Skeletal muscle cell (primary cell): Measurements from ENCODE around the gene COL6A1.
"Not testable (repeated sequence)": the region's sequence is repeated elsewhere in the genome, so short reads cannot be mapped to it uniquely, and the experiment has no call there.

Experiments used
- DNase-seq: peaks from one replicate; pipeline ENCODE4 v3.0.0-alpha.2; 2010; ENCODE audit warnings: low read depth
- H3K4me3 ChIP-seq: 2 replicates; pipeline ENCODE4 v1.5.1; 2011; ENCODE audit warnings: low read depth, mild to moderate bottlenecking, control low read depth, low read length, moderate library complexity

COL6A1 gene

DNA sequence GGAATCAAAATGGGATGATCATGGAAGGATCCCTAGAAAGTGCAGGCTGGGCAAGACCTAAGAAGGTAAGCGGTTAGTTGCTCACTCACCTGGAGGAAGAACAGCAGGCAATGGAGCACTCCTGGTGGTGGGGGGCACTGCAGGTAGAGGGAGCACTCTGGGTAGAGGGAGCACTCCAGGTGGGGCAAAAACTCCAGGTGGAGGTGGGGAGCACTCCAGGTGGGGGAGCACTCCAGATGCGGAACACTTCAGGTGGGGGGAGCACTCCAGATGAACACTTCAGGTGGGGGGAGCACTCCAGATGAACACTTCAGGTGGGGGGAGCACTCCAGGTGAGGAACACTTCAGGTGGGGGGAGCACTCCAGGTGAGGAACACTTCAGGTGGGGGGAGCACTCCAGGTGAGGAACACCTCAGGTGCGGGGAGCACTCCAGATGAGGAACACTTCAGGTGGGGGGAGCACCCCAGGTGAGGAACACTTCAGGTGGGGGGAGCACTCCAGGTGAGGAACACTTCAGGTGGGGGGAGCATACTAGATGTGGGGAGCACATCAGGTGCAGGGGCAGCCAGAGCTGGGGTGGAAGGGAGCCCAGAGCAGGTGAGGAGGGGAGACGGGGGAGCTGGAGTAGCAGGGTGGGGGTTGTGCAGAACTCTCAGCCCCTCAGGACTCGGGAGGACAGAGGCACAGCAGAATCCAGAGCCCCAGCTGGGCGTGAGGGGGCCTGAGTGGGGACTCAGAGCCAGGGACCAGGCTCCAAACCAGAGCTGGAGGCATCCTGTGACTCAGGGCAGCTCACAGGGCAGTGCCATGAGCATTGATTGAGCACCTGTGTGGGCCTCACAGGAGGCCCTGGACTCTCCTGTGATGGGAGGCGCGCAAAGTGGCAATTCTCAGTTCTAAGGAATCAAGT lies 37.7 kb upstream of the COL6A1 start:
- H3K4me3 ChIP-seq, result no peak overlapping the region
- no peak for DNase-seq

DNA sequence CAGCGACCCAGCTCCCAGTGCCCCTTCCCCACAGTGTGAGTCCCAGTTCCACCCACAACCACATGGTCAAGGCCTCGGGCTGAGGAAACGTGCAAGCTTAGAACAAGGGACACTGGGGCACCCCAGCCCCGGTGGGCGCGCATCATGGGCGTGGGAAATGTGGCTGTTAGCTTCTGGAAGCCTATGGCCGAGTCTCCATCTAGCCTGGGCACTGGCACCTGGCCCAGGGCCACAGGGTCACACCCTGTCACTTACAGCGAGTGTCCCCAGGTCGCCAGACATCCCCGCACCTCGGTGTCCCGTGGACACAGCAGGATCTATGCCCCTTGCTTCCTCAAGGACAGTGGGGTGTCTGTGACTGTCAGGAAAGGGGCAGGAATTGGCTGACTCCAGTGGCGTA lies 37.0 kb upstream of the COL6A1 start:
- no peak overlapping the region for H3K4me3 ChIP-seq
- DNase-seq, result no peak

DNA sequence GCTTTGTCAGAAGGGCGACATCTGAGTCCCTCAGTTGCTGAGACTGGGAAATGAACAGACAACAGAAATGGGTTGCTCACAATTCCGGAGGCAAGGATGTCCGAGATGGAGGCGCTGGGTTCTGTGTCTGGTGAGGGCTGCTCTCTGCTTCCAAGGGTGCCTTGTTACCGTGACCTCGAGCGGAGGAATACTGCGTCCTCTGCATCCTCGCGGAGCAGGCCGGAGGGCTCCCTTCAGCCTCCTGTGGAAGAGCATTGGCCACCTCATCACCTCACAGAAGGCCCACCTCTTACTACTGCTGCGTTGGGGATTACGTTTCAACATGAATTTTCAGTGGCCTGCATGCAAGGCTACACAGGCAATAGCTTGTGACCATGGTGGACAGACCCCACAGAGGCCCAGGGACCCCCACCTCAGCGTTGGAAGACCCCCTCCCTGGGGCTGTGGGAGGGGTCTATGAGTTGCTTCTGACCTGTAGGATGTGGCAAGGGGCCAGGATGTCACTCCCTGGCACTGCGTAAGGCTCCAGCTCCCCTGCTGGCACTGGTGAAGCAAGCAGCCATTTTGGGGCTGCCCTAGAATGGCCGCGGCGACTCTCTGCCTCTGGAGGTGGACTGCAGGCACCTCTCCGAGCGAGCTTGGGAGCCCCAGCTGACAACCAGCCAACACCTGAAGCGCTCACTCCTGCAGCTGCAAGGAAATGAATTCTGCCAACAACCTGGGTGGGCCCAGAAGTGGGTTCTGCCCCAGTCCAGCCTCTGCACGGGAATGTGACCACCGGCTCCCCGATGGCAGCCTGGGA lies 36.3 kb upstream of the COL6A1 start:
- no peak for DNase-seq

DNA sequence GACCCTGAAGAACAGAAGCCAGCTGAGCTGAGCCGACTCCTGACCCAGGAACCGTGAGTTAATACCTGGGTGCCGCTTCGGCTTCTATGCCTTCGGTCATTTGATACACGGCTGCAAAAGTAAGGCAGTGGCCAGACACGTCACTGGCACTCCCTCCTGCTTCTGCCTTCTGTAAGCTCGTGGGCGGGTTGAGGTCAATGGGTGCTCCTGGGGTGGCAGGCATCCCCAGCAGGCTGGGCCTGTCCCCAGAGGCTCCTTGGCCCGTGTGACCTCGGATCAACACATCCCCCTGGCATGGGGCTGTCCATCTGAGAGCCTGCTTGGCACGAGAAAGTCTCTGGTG lies 35.7 kb upstream of the COL6A1 start:
- no peak for DNase-seq
- no peak overlapping the region for H3K4me3 ChIP-seq

More for the DNA sequence above, 36.3 kb upstream of the COL6A1 start:
- H3K4me3 ChIP-seq, result no peak overlapping the region

GRCh38 chr21:45947296-45947695 lies 34.3 kb upstream of the COL6A1 start:
- H3K4me3 ChIP-seq, result no peak overlapping the region
- DNase-seq, result no peak

- no peak for DNase-seq
- no peak overlapping the region for H3K4me3 ChIP-seq
Observed at GRCh38 chr21:45947716-45948255, 33.8 kb upstream of the COL6A1 start.

DNA sequence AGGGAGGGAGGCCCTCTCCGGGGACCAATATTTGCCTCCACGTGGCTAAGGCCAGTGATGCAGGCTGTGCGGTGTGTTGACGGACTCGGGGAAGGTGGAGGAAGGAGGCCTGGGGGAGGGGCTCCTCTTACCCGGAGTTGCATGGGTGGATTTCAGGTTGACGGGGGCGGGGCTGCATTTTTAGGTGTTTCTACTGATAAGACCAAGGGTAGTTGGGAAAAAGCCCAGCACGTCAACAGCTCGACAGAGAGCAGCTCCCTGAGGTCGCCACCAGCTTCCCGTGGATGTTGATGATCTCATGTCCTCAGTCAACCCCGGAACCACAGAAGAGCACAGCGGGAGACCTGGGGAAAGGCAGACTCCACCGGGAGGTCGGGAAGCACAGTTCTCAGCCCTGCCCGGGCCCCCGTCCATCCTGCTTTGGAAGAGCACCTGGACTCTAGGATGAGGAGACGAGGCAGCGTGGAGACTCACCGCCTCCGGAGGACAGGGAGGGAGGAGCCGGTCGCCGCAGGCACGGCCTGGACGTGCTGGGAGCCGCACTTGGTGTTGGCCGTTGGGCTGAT lies 32.9 kb upstream of the COL6A1 start:
- DNase-seq, result no peak
- H3K4me3 ChIP-seq, result no peak overlapping the region

DNA sequence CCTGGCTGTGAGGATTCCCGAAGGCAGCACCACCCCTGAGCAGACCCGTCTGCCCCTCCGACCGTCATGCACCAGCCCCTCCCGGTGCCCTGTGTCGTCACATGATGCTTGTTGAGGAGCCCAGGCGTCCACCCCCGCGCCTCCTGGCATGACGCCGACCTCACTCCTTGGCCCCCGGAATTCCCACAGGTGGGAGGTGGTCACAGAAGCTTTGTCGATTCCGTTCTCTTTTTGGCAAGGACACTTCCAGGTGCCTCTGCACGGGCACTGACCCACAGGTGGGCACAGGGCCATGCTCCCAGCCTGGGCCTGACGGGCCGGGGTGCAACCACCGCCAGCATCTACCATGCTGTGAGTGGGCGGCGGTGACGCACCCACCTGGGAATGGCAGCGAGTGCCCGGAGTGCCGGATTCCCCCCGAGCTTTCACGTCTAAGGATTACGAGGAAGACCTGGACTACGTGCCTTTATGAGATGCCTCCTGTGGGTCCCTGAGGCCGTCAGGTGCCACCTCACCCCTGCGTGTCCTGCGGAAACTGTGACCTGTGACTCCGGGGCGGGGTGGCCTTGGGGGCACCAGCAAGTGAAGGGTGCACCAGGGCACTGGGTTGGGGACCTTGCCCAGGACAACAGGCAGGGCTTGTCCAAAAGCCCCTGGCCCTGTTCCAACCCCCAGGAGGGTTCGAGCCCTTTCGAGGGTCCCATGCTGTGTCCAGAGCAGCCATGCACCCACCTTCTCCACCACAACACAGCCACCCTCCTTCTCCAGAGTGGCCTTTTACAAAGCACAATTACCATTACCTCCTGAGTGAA lies 31.4 kb upstream of the COL6A1 start:
- H3K4me3 ChIP-seq, result no peak overlapping the region
- no peak for DNase-seq

DNA sequence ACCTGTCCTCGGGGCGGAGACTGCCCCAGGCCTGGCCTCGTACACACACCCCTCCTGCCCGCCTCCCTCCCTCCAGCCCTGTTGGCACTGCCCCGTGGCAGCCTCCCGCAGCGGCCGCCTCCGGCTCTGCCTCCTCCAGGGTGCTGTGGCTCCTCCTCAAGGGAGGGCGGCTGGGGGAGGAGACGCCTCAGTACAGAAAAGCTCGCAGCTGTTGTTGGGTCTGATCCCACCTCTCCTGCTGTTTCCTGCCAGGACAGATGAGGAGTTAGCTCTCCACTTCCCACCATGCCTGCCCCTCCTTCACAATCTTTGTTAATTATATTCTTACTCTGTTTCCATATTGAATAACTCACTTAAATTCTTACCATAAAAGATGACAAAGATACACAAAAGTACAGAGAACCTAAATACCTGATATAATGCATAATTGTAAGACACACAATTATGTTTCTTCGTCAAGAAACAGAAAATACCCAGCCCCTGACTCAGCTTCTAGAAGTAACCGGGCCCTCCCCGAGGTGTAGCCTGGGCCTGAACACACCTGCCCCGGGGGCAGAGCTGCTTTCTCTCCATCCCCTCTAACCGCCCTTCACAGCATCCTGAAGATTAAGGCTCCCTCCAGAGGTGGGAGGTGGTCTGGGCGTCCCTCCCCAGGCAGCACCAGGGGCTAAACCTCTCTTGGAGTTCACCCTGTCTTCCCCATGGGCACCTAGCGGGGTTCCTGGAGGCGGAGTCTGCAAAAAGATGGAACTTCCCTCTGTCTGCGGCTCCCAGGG lies 30.6 kb upstream of the COL6A1 start:
- no peak for DNase-seq
- H3K4me3 ChIP-seq, result no peak overlapping the region

DNA sequence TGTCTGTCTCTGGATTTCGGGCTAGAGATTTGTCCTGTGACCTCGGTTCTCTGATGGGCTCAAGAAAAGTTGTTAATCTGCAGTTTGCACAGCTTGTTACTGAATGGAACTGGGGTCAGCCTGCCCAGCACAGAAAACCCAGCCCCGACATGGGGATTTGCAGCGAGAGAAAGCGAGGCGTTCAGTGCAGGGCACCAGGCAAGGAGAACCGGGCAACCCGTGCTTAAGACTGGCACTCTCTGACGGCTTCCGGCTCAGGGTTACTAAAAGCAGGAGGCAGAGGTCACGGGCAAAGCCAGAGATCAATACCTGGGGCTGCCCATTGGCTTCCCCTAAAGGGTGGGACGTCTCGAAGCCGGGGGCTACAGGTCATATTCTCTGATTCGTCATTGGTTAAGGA lies 29.9 kb upstream of the COL6A1 start:
- no peak for DNase-seq
- no peak overlapping the region for H3K4me3 ChIP-seq

- not testable (repeated sequence) for DNase-seq
Observed at GRCh38 chr21:45952527-45952926, 29.0 kb upstream of the COL6A1 start.

GRCh38 chr21:45952974-45953373 lies 28.6 kb upstream of the COL6A1 start:
- no peak for DNase-seq
- H3K4me3 ChIP-seq, result no peak overlapping the region

More at GRCh38 chr21:45952527-45952926, 29.0 kb upstream of the COL6A1 start:
- not testable (repeated sequence) for H3K4me3 ChIP-seq

GRCh38 chr21:45954261-45954660 lies 27.3 kb upstream of the COL6A1 start:
- DNase-seq, result no peak

DNA sequence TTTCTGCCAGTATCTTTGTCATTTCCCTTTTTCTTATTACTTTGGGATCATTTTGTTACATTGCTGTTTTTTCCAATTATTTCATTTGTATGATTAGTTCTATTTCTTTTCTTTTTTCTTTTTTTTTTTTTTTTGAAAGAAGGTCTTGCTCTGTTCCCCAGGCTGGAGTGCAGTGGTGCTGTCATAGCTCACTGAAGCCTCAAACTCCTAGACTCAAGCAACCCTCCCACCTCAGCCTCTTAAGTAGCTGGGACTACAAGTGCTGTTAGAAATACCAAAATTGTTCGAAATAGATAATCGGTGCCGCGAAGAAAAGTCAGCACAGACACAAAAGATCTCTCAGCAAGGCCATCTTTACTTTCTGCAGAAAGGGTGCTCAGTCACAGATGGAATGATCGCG lies 26.6 kb upstream of the COL6A1 start:
- no peak overlapping the region for H3K4me3 ChIP-seq
- no peak for DNase-seq

More at GRCh38 chr21:45954261-45954660, 27.3 kb upstream of the COL6A1 start:
- no peak overlapping the region for H3K4me3 ChIP-seq

GRCh38 chr21:45957551-45957950 lies 24.0 kb upstream of the COL6A1 start:
- no peak overlapping the region for H3K4me3 ChIP-seq
- no peak for DNase-seq

GRCh38 chr21:45957981-45958600 lies 23.5 kb upstream of the COL6A1 start:
- DNase-seq, result peak; percentile 15
- H3K4me3 ChIP-seq, result no peak overlapping the region

GRCh38 chr21:45959182-45959581 lies 22.4 kb upstream of the COL6A1 start:
- no peak for DNase-seq
- no peak overlapping the region for H3K4me3 ChIP-seq

GRCh38 chr21:45959779-45960390 lies 21.7 kb upstream of the COL6A1 start:
- no peak overlapping the region for H3K4me3 ChIP-seq
- no peak for DNase-seq
